Panc1 (cell line): Measurements from ENCODE around the gene FRRS1. TPM values are rescaled to one million over a fixed set of nuclear protein-coding genes. Genes with fewer than 3 reads are reported as not detected.

Experiments
- ATAC-seq: fragments of 200-7000 bp; cut with Tn5 transposase; 2 replicates; pipeline ENCODE4 v1.9.1; 2020; ENCODE audit warnings: mild to moderate bottlenecking, moderate library complexity
- BruUV-seq: library from RNA; stranded (reverse); fragments of 400-500 nt; replicated peaks from 2 replicates; lab custom pipeline; 2021; lab: Mats Ljungman, UMichigan
- CTCF ChIA-PET: fragments of 300-600 bp; sonication (Branson Sonifier 250); formaldehyde crosslinking; loops from one replicate; lab custom pipeline; 2022; ENCODE audit warnings: antibody characterized with exemption; lab: Charles Lee
- POLR2A ChIA-PET: fragments of 300-600 bp; sonication (Branson Sonifier 250); formaldehyde crosslinking; loops from one replicate; lab custom pipeline; 2022; ENCODE audit warnings: antibody characterized with exemption; lab: Charles Lee
- DNase-seq: peaks from one replicate; pipeline ENCODE4 v3.0.0-alpha.2; 2010; ENCODE audit warnings: low read depth, low spot score
- H3K27ac ChIP-seq: 2 replicates; pipeline ENCODE4 v1.5.1; 2011; ENCODE audit warnings: mild to moderate bottlenecking, low read length, inconsistent platforms
- H3K27me3 ChIP-seq: fragments of 200-500 bp; sonication (Bioruptor generic); 2 replicates; pipeline ENCODE4 v1.6.0; 2014; ENCODE audit warnings: low read length, inconsistent platforms; ENCODE audit not compliant: control insufficient read depth, insufficient read depth
- H3K36me3 ChIP-seq: fragments of 200-500 bp; sonication (Bioruptor generic); 2 replicates; pipeline ENCODE4 v1.5.1; 2014; ENCODE audit warnings: inconsistent platforms, mild to moderate bottlenecking, low read length, moderate library complexity; ENCODE audit not compliant: control insufficient read depth, insufficient read depth
- H3K4me1 ChIP-seq: 2 replicates; pipeline ENCODE4 v1.5.1; 2011; ENCODE audit warnings: inconsistent platforms, mild to moderate bottlenecking, low read length, moderate library complexity; ENCODE audit not compliant: control insufficient read depth, insufficient read depth
- H3K4me3 ChIP-seq, 2 experiments: 2 replicates each; pipeline ENCODE4 v1.5.1; 2011 to 2012; ENCODE audit warnings: low read depth in 2 of 2, low read length in 2 of 2, mild to moderate bottlenecking in 2 of 2, inconsistent platforms in 1 of 2, moderate library complexity in 1 of 2
- H3K9me3 ChIP-seq: fragments of 200-500 bp; sonication (Bioruptor generic); 2 replicates; pipeline ENCODE4 v1.5.1; 2014; ENCODE audit warnings: low read depth, mild to moderate bottlenecking, inconsistent platforms, low read length, moderate library complexity; ENCODE audit not compliant: control insufficient read depth, insufficient read depth
- POLR2AphosphoS5 ChIP-seq: IDR thresholded peaks from 2 replicates; pipeline ENCODE4 v1.6.1; 2012; ENCODE audit warnings: mild to moderate bottlenecking, low read depth, low read length, moderate library complexity
- SIN3A ChIP-seq: IDR thresholded peaks from 2 replicates; pipeline ENCODE4 v1.6.1; 2012; ENCODE audit warnings: low read depth, mild to moderate bottlenecking, low read length, moderate library complexity, borderline replicate concordance; ENCODE audit not compliant: insufficient read depth
- TCF7L2 ChIP-seq: IDR thresholded peaks from 2 replicates; pipeline ENCODE4 v1.6.1; 2011; ENCODE audit warnings: mild to moderate bottlenecking, low read depth, low read length, inconsistent platforms
- in situ Hi-C: cut with HindIII; loops from 2 replicates; pipeline ENCODE4 v1.10.0; 2016; ENCODE audit warnings: low sequenced_read_pairs, low pct_unique_long_range_greater_than_20kb
- intact Hi-C: fragments of 100-400 bp; cut with micrococcal nuclease; formaldehyde crosslinking; loops from one replicate; pipeline ENCODE4 v1.10.0; 2022; ENCODE audit not compliant: unreplicated experiment
- total RNA-seq: library from RNA; stranded (reverse); gene quantifications from one replicate; pipeline ENCODE4 v1.2.1, GENCODE V29; 2021; ENCODE audit not compliant: unreplicated experiment
- TF ChIP-seq, protein P1 (sequence below), 2 experiments: IDR thresholded peaks; 2 replicates each; pipeline ENCODE4 v1.6.1; 2011 to 2012; ENCODE audit warnings: low read depth in 2 of 2, control low read depth in 1 of 2, low read length in 1 of 2, mild to moderate bottlenecking in 1 of 2, moderate library complexity in 1 of 2; ENCODE audit not compliant: insufficient read depth in 1 of 2
- TF ChIP-seq, protein P2 (sequence below): fragments of 450-650 bp; IDR thresholded peaks from 2 replicates; pipeline ENCODE4 v1.5.1; 2017; ENCODE audit warnings: mild to moderate bottlenecking

The FRRS1 gene
- total RNA-seq, 1 experiment from 2014 or later = 1.2 TPM

DNA sequence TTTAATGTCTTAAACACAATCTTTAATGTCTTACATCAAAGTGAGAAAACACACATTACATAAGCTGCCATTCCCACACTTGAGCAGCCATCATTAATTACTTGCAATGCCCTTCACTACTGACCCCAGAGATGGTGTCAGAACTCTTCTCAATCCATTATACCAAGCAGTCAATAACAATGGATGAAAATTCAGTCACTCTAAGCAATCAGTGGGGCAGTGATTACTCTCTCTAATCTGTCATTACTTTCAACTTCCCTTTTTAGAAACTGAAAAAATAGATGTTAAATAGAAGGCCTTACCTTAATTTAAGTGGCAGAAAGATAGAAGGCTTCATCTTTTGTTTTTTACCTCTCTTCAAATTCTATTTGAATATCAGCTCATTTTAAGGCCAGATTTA lies 9.7 kb upstream of the FRRS1 start:
- no peaks in the 10 kb centered on the region for H3K36me3 ChIP-seq
- H3K4me3 ChIP-seq = no peak overlapping the region
- TF ChIP-seq TCF7L2 = no peak
- TF ChIP-seq, protein P1, sequence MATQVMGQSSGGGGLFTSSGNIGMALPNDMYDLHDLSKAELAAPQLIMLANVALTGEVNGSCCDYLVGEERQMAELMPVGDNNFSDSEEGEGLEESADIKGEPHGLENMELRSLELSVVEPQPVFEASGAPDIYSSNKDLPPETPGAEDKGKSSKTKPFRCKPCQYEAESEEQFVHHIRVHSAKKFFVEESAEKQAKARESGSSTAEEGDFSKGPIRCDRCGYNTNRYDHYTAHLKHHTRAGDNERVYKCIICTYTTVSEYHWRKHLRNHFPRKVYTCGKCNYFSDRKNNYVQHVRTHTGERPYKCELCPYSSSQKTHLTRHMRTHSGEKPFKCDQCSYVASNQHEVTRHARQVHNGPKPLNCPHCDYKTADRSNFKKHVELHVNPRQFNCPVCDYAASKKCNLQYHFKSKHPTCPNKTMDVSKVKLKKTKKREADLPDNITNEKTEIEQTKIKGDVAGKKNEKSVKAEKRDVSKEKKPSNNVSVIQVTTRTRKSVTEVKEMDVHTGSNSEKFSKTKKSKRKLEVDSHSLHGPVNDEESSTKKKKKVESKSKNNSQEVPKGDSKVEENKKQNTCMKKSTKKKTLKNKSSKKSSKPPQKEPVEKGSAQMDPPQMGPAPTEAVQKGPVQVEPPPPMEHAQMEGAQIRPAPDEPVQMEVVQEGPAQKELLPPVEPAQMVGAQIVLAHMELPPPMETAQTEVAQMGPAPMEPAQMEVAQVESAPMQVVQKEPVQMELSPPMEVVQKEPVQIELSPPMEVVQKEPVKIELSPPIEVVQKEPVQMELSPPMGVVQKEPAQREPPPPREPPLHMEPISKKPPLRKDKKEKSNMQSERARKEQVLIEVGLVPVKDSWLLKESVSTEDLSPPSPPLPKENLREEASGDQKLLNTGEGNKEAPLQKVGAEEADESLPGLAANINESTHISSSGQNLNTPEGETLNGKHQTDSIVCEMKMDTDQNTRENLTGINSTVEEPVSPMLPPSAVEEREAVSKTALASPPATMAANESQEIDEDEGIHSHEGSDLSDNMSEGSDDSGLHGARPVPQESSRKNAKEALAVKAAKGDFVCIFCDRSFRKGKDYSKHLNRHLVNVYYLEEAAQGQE (IDR thresholded peaks at IDR 0.05; ENCODE audit: insufficient read depth in 1 of 2, low read depth in 2 of 2, low read length in 1 of 2) = no peak
- no peak for TF ChIP-seq SIN3A
- no peak for TF ChIP-seq POLR2AphosphoS5
- TF ChIP-seq, protein P2, sequence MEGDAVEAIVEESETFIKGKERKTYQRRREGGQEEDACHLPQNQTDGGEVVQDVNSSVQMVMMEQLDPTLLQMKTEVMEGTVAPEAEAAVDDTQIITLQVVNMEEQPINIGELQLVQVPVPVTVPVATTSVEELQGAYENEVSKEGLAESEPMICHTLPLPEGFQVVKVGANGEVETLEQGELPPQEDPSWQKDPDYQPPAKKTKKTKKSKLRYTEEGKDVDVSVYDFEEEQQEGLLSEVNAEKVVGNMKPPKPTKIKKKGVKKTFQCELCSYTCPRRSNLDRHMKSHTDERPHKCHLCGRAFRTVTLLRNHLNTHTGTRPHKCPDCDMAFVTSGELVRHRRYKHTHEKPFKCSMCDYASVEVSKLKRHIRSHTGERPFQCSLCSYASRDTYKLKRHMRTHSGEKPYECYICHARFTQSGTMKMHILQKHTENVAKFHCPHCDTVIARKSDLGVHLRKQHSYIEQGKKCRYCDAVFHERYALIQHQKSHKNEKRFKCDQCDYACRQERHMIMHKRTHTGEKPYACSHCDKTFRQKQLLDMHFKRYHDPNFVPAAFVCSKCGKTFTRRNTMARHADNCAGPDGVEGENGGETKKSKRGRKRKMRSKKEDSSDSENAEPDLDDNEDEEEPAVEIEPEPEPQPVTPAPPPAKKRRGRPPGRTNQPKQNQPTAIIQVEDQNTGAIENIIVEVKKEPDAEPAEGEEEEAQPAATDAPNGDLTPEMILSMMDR = no peak
- intact Hi-C loops (no loop called here), in situ Hi-C loops (no loop called here)
- H3K4me1 ChIP-seq = no peaks in the 10 kb centered on the region
- no peak overlapping the region for H3K27ac ChIP-seq
- H3K9me3 ChIP-seq = no peaks in the 10 kb centered on the region
- ATAC-seq (no peak), DNase-seq (no peak)
- ChIA-PET CTCF (no interaction called here), POLR2A (no interaction called here)
- peaks cover 3% of the 10 kb centered on the region; the same call in 1 of the 2 replicates for H3K27me3 ChIP-seq
- BruUV-seq = no TSS peak

DNA sequence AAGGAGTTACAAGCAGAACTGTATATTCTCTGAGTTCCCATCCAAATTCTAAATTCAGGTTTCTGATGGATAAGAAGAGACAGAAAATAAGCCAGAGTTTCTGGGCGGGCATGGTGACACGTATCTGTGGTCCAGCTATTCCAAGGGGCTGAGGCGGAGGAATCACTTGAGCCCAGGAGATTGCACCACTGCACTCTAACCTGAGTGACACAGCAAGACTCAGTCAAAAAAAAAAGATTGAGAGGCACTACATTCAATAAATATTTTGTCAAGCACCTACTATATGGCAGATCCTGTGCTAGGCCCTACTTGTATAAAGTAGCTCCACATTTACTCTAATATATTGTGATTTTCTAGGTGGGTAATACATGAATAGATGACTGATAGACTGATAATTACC lies 6.4 kb upstream of the FRRS1 start:
- no peak overlapping the region for H3K27ac ChIP-seq
- no TSS peak for BruUV-seq
- H3K27me3 ChIP-seq = peaks cover 3% of the 10 kb centered on the region; the same call in 1 of the 2 replicates
- in situ Hi-C loops = no loop called here
- DNase-seq (no peak), ATAC-seq (no peak)
- no peaks in the 10 kb centered on the region for H3K36me3 ChIP-seq
- H3K4me1 ChIP-seq = no peaks in the 10 kb centered on the region
- CTCF ChIA-PET = interaction anchor here (0.6 kb wide), 1 partner anchor 391 kb away, joined by 3 read pairs; no protein-coding TSS in a partner anchor
- H3K4me3 ChIP-seq = no peak overlapping the region
- TF ChIP-seq, protein P1 (IDR thresholded peaks at IDR 0.05; ENCODE audit: insufficient read depth in 1 of 2, low read depth in 2 of 2, low read length in 1 of 2) = no peak
- no peak for TF ChIP-seq TCF7L2
- no peak for TF ChIP-seq SIN3A
- TF ChIP-seq, protein P2 = no peak
- no peak for TF ChIP-seq POLR2AphosphoS5
- H3K9me3 ChIP-seq = no peaks in the 10 kb centered on the region
- intact Hi-C loops = no loop called here
- POLR2A ChIA-PET = no interaction called here
